GM23248 (cell line): ENCODE measurements around the gene SOWAHC.

ENCODE experiments used
- EZH2 ChIP-seq: fragments of 200-600 bp; sonication (generic); IDR thresholded peaks from 2 replicates; pipeline ENCODE4 v1.6.1; 2018; ENCODE audit warnings: antibody characterized with exemption, mild to moderate bottlenecking; ENCODE audit not compliant: insufficient read depth, poor library complexity, severe bottlenecking
- EZH2phosphoT487 ChIP-seq: fragments of 200-600 bp; sonication (generic); IDR thresholded peaks from 2 replicates; pipeline ENCODE4 v1.6.1; 2018; ENCODE audit warnings: antibody characterized with exemption, moderate library complexity, mild to moderate bottlenecking, low read depth; ENCODE audit not compliant: insufficient read depth

GRCh38 chr2:109624339-109624738, 10.2 kb downstream of the SOWAHC start:
- no peak for TF ChIP-seq EZH2
- no peak for TF ChIP-seq EZH2phosphoT487
